Smooth muscle cell of the brain vasculature (primary cell): ENCODE results near the gene ELF1.
"Not testable (repeated sequence)": the region's sequence is repeated elsewhere in the genome, so short reads cannot be mapped to it uniquely, and the experiment has no call there.

ENCODE experiments used
- DNase-seq: peaks from one replicate; pipeline ENCODE4 v3.0.0-alpha.2; 2012; ENCODE audit warnings: low read depth, low spot score

Gene ELF1

GRCh38 chr13:40983259-40983658 is 35.9 kb downstream of the ELF1 start:
- no peak for DNase-seq

GRCh38 chr13:40982772-40983171 is 36.3 kb downstream of the ELF1 start:
- DNase-seq: no peak

DNA sequence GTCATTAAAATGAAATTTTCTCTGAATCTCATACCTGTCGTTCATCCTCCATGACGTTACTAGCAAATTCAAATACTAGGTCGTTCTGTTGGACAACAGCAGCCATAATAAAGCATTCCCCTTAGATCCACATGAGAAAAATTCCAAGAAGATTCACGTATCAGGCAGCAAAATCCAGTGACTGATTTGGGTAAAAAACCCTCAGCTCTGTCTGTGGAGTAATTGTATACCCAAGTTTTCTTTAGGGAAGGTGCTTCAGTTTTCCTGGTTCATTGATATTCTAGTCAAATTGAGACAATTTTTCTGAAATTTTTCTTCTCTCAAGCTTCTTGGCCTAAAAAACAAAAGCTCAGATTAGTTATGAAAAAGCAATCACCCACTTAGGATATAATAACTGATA is 37.2 kb downstream of the ELF1 start:
- no peak for DNase-seq

DNA sequence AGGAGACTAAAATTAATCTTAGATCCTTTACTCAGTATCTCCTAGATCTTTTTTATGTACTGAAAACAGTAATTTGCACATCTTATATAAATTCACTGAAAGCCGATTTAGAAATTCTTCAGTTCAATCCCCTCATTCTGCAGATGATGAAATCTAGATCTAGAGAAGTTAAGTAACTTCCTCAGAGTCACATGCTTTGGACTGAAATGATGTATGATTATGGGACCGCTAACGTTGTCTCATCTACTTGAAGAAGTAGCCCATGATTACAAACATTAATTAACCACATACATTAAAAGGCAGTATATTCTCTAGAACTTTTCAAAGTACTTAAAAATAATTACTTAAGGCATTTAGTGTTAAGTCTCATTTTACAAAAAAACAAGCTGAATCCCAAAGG is 37.8 kb downstream of the ELF1 start:
- no peak for DNase-seq

DNA sequence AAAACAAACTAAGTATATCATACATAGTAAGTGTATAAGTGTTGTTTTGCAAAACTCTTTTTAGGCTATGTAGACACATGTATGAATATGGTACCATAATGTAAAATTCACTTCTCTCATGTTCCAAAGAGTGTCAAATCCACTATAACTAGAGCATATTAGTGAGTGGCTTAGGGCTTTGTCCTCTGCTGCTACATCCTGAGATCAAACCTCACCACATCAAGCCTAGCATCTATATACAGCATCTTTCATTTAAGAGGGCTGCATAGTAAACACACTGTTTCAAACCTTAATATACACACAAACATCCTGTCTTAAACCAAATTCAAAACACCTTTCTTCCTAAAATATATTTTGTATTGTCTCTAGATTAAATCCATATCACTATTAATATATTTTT is 38.7 kb downstream of the ELF1 start:
- DNase-seq: no peak

DNA sequence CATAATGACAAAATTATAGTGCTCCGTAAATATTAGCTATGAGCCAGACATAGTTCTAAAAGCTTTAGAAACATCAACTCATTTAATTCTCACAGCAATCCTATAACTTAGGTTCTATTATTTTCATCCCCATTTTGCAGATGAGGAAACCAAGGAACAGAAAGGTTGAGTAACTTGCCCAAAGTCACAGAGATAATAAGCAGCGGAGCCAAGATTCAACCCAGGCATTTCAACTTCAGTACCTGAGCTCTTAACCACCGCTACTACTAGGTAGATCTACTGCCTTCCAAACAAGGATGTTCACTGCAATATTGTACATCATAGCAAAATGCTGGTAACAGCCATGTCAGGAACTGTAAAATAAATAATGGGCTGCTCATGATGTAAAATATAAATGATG is 39.9 kb downstream of the ELF1 start:
- no peak for DNase-seq

GRCh38 chr13:40978109-40978508 is 41.0 kb downstream of the ELF1 start:
- DNase-seq: not testable (repeated sequence)

- no peak for DNase-seq
Observed at GRCh38 chr13:40975441-40975840, 43.7 kb downstream of the ELF1 start.

GRCh38 chr13:40974460-40975407 is 44.4 kb downstream of the ELF1 start:
- DNase-seq: no peak

DNA sequence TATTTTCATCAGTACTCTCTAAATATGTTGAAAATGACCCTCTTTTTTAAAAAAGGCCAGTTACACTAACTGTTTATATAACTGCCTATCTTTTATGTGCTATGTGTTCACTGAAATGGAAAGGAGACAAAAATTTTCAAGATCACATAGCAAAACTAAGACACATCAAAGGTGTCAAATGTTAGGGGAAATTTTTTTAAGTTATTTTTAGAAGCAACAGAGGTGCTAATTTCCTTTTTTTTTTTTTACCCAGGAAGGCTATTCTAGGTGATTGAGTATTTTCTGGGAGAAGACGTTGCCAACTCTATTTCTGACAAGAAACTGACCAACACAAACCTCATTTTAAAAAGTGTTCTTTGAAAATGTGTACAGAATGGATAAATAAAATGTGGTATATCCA is 45.7 kb downstream of the ELF1 start:
- DNase-seq: no peak

GRCh38 chr13:40971321-40971720 is 47.8 kb downstream of the ELF1 start:
- no peak for DNase-seq

- no peak for DNase-seq
Observed at GRCh38 chr13:40970803-40971202, 48.3 kb downstream of the ELF1 start.

DNA sequence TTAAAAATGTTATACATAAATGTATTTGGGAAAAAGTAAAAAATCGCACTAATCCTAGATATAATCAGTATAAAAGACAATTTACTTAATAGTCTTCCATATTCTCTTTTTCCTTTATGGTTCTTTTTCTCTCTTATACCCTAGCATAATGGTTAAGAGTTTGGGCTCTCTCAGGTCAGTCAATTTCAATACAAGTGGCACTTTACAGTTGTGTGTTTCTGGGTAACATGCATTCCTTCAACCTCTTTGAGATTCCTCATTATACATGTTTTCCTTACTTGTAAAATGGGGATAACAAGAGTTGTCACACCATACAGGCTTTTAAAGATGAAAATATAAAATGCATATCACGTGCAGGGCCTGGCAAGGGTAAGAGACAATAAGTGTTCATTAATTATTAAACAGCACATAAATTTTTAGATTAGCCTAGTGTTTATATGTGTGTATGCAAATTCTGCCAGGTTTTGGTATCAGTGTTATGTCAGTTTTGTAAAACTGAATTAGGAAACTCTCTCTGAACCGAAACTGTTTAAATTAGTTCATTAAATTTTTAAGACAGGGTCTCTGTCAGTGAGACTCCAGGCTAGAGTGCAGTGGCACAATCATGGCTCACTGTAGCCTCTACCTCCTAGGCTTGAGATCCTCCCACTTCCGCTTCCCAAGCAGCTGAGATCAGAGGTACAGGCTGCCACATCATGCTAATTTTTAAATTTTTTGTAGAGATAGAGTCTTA is 49.8 kb downstream of the ELF1 start:
- DNase-seq: no peak

GRCh38 chr13:40968416-40969000 is 50.6 kb downstream of the ELF1 start:
- no peak for DNase-seq

DNA sequence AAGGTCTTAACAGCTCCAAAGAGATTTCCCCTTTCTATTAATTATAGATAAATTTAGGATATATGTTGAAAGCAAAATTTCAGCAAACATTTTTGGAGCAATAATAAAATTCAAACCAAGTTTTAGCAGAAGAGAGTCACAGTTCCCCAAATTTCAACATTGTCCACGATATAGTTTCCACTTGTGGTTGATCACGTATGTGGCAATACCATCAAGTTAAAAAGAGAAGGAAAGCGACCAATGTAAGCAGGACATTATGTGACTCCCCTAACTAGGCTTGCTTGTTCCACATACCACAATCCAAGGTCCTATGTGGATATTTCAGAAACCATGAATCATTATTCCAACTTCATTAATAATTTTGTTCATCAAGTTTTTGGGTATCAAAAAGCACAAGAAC is 52.8 kb downstream of the ELF1 start:
- no peak for DNase-seq

DNA sequence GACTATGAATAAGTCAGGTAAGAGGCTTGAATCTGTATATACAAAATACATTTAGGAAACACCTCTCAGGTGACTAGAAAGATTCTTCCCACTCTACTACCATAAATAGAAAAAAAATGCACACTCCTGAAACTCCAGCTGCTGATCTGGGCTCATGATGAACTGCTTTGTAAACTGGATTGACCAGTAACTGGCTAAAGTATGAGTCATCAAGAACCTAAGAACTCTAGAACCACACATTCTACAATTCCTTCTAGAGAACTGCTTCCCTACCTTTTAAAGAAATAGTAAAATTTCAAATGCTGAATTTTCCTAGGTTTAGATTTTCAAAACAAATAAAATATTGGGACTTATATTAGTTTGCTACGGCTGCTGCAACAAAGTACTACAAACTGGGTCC is 55.2 kb downstream of the ELF1 start:
- no peak for DNase-seq

- DNase-seq: no peak
Observed at GRCh38 chr13:40961826-40962225, 57.3 kb downstream of the ELF1 start.

DNA sequence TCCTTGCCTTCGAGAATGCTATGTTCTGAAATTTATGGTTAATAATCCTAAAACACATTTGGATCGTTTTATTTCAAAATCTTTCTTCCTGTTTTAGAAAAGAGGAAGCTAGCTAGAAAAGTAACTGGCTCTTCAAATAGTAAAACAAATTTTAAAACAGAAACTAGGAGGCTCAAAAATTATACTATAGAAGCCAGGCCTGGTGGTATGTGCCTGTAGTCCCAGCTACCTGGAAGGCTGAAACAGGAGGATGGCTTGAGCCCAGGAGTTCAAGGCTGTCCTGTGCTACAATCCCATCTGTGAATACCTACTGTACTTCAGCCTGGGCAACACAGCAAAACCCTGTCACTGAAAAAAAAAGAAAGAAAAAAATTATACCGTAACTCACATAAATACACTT is 57.9 kb downstream of the ELF1 start:
- DNase-seq: no peak

- DNase-seq: no peak
Observed at GRCh38 chr13:40960716-40961115, 58.4 kb downstream of the ELF1 start.

DNA sequence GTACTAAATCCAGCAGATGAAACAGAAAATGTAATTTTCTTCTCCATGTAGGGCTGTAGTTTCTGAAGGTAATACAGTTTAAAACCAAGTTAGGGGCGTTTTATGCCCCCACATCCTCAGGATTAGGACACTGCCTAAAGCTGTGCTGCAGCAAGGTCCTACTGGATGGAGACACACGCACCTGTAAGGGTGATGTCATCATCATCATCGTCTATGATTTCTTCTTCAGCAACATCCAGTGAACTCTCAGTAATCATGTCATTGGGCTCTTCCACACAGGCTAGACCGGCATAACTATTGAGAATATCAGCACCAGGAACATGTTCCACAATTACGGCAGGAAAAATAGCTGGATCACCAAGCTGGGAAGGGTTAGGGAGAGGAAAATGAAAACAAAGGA is 60.5 kb downstream of the ELF1 start:
- no peak for DNase-seq

GRCh38 chr13:40946485-40946884 is 72.6 kb downstream of the ELF1 start:
- DNase-seq: no peak

- no peak for DNase-seq
Observed at GRCh38 chr13:40943073-40943472, 76.0 kb downstream of the ELF1 start.

GRCh38 chr13:40941581-40941980 is 77.5 kb downstream of the ELF1 start:
- no peak for DNase-seq
